H1 (cell line): ENCODE results near the gene SCAPER. TPM values are rescaled to one million over a fixed set of nuclear protein-coding genes. Genes with fewer than 3 reads are reported as not detected.

Source experiments
- CTCF ChIA-PET: fragments of 300-600 bp; sonication (Branson Sonifier 250); formaldehyde crosslinking; loops from one replicate; lab custom pipeline; 2021; ENCODE audit not compliant: partially characterized antibody; lab: Charles Lee
- POLR2A ChIA-PET: fragments of 300-600 bp; sonication (Branson Sonifier 250); formaldehyde crosslinking; loops from one replicate; lab custom pipeline; 2021; ENCODE audit warnings: inconsistent platforms; ENCODE audit not compliant: partially characterized antibody; lab: Charles Lee
- DNase-seq, 2 experiments: peaks; one replicate each; pipeline versions ENCODE4 v3.0.0 to v3.0.0-alpha.2; 2010 to 2022; ENCODE audit warnings: low spot score in 2 of 2, low read depth in 1 of 2, mixed read lengths in 1 of 2
- FAIRE-seq: peaks from 2 replicates; lab custom pipeline; 2011; peaks lifted over from hg19 to GRCh38; lab: Jason Lieb, UNC
- H2AFZ ChIP-seq: 2 replicates; pipeline ENCODE4 v1.8.1; 2012; ENCODE audit warnings: low read length, inconsistent platforms
- H2AK5ac ChIP-seq: 2 replicates; pipeline ENCODE4 v1.6.1; 2013; ENCODE audit warnings: low read depth, low read length
- H2BK120ac ChIP-seq: replicated peaks from 2 replicates; pipeline ENCODE3; 2013; ENCODE audit warnings: low read depth, low read length, inconsistent platforms
- H2BK12ac ChIP-seq: 2 replicates; pipeline ENCODE4 v1.6.1; 2013; ENCODE audit warnings: low read depth, low read length
- H2BK15ac ChIP-seq: 2 replicates; pipeline ENCODE4 v1.6.1; 2013; ENCODE audit warnings: low read length
- H2BK20ac ChIP-seq: 2 replicates; pipeline ENCODE4 v1.6.1; 2013; ENCODE audit warnings: low read length
- H2BK5ac ChIP-seq: 2 replicates; pipeline ENCODE4 v1.6.1; 2013; ENCODE audit warnings: low read depth, low read length
- H3K14ac ChIP-seq: 2 replicates; pipeline ENCODE4 v1.6.1; 2013; ENCODE audit warnings: inconsistent platforms; ENCODE audit not compliant: insufficient read length
- H3K18ac ChIP-seq: 2 replicates; pipeline ENCODE4 v1.6.1; 2013; ENCODE audit warnings: low read length; ENCODE audit errors: extremely low read depth
- H3K23ac ChIP-seq: 2 replicates; pipeline ENCODE4 v1.6.1; 2013; ENCODE audit warnings: inconsistent platforms; ENCODE audit not compliant: insufficient read length
- H3K23me2 ChIP-seq: 2 replicates; pipeline ENCODE4 v1.6.1; 2013; ENCODE audit warnings: low read depth, low read length
- H3K27ac ChIP-seq: 2 replicates; pipeline ENCODE4 v1.6.1; 2011; ENCODE audit warnings: low read depth, low read length, inconsistent platforms
- H3K27me3 ChIP-seq, 4 experiments: replicated peaks in 1 of 4; 1 replicate in 1 of 4; 2 replicates in 3 of 4; pipeline versions ENCODE4 v1.6.1 to v1.8.1; 2011 to 2013; ENCODE audit warnings: low read length in 3 of 4, mild to moderate bottlenecking in 3 of 4, inconsistent platforms in 2 of 4, mixed read lengths in 2 of 4, moderate library complexity in 1 of 4; ENCODE audit not compliant: control insufficient read depth in 3 of 4, insufficient read depth in 3 of 4; ENCODE audit errors: extremely low read depth in 1 of 4
- H3K36me3 ChIP-seq, 4 experiments: 2 replicates each; pipeline versions ENCODE4 v1.6.1 to v1.8.1; 2011 to 2013; ENCODE audit warnings: mild to moderate bottlenecking in 4 of 4, low read length in 3 of 4, moderate library complexity in 2 of 4, control low read depth in 1 of 4, inconsistent platforms in 1 of 4; ENCODE audit not compliant: insufficient read depth in 4 of 4, control insufficient read depth in 2 of 4
- H3K4ac ChIP-seq: replicated peaks from 2 replicates; pipeline ENCODE3; 2013; ENCODE audit warnings: low read length, low read depth, mixed read lengths, inconsistent platforms; ENCODE audit not compliant: insufficient read length
- H3K4me1 ChIP-seq, 4 experiments: replicated peaks in 1 of 4; 1 replicate in 1 of 4; 2 replicates in 3 of 4; pipeline versions ENCODE4 v1.6.1 to v1.8.1; 2011 to 2013; ENCODE audit warnings: low read length in 3 of 4, inconsistent platforms in 2 of 4, mixed read lengths in 1 of 4; ENCODE audit not compliant: insufficient read depth in 4 of 4, control insufficient read depth in 3 of 4
- H3K4me2 ChIP-seq, 2 experiments: 2 replicates each; pipeline versions ENCODE4 v1.6.1 to v1.8.1; 2011 to 2013; ENCODE audit warnings: low read depth in 2 of 2, low read length in 2 of 2, control low read depth in 1 of 2, inconsistent platforms in 1 of 2, mild to moderate bottlenecking in 1 of 2; ENCODE audit not compliant: insufficient read depth in 1 of 2
- H3K4me3 ChIP-seq, 4 experiments: fragments of 200-600, 300-600 bp in 1 of 4; sonication (generic), shearing (Covaris generic), sonication (Bioruptor Twin) in 1 of 4; 2 replicates each; pipeline versions ENCODE4 v1.5.1 to v1.8.1; 2011 to 2016; ENCODE audit warnings: low read length in 4 of 4, low read depth in 3 of 4, control low read depth in 2 of 4, inconsistent platforms in 2 of 4, mild to moderate bottlenecking in 2 of 4, mixed read lengths in 1 of 4, moderate library complexity in 1 of 4; ENCODE audit not compliant: insufficient read depth in 2 of 4; ENCODE audit errors: extremely low read depth in 1 of 4
- H3K56ac ChIP-seq: replicated peaks from 2 replicates; pipeline ENCODE3; 2013; ENCODE audit warnings: low read depth, mild to moderate bottlenecking, mixed read lengths, low read length, inconsistent platforms; ENCODE audit not compliant: insufficient read length
- H3K79me1 ChIP-seq: 2 replicates; pipeline ENCODE4 v1.6.1; 2013; ENCODE audit warnings: low read depth, low read length, control low read depth
- H3K79me2 ChIP-seq, 2 experiments: 2 replicates each; pipeline versions ENCODE4 v1.6.1 to v1.8.1; 2012 to 2013; ENCODE audit warnings: low read length in 2 of 2, mild to moderate bottlenecking in 2 of 2, inconsistent platforms in 1 of 2; ENCODE audit not compliant: insufficient read depth in 2 of 2, control insufficient read depth in 1 of 2
- H3K9ac ChIP-seq, 4 experiments: replicated peaks in 1 of 4; 1 replicate in 1 of 4; 2 replicates in 3 of 4; pipeline versions ENCODE4 v1.6.1 to v1.8.1; 2011 to 2013; ENCODE audit warnings: low read depth in 3 of 4, low read length in 3 of 4, control low read depth in 2 of 4, mild to moderate bottlenecking in 2 of 4, moderate library complexity in 2 of 4, inconsistent platforms in 1 of 4; ENCODE audit errors: extremely low read depth in 1 of 4
- H3K9me3 ChIP-seq, 2 experiments: 2 replicates each; pipeline versions ENCODE4 v1.6.1 to v1.8.1; 2012 to 2013; ENCODE audit warnings: mild to moderate bottlenecking in 2 of 2, moderate library complexity in 2 of 2, control low read depth in 1 of 2, inconsistent platforms in 1 of 2, low read depth in 1 of 2, low read length in 1 of 2, mixed read lengths in 1 of 2; ENCODE audit not compliant: insufficient read depth in 2 of 2
- H4K20me1 ChIP-seq, 2 experiments: replicated peaks in 1 of 2; 2 replicates each; pipeline versions ENCODE3 to v1.8.1; 2011 to 2013; ENCODE audit warnings: inconsistent platforms in 2 of 2, low read length in 2 of 2, mild to moderate bottlenecking in 1 of 2; ENCODE audit not compliant: insufficient read depth in 2 of 2, control insufficient read depth in 1 of 2
- H4K5ac ChIP-seq: 2 replicates; pipeline ENCODE4 v1.6.1; 2013; ENCODE audit warnings: low read length, low read depth, mixed read lengths, inconsistent platforms; ENCODE audit not compliant: insufficient read length
- H4K8ac ChIP-seq: 2 replicates; pipeline ENCODE4 v1.8.0; 2013; ENCODE audit warnings: mild to moderate bottlenecking, moderate library complexity, low read length, inconsistent platforms; ENCODE audit not compliant: insufficient read depth; ENCODE audit errors: extremely low read depth
- H4K91ac ChIP-seq: replicated peaks from 2 replicates; pipeline ENCODE3; 2013; ENCODE audit warnings: low read length, mixed read lengths, inconsistent platforms; ENCODE audit not compliant: insufficient read length
- BRCA1 ChIP-seq: IDR thresholded peaks from 2 replicates; pipeline ENCODE4 v1.6.1; 2012; ENCODE audit warnings: low read depth, low read length, improper control_type of control experiment
- EGR1 ChIP-seq: IDR thresholded peaks from 2 replicates; pipeline ENCODE4 v1.6.1; 2011; ENCODE audit warnings: low read depth, low read length, borderline replicate concordance
- RFX5 ChIP-seq: IDR thresholded peaks from 2 replicates; pipeline ENCODE4 v1.6.1; 2011; ENCODE audit warnings: low read depth, low read length, improper control_type of control experiment, borderline replicate concordance
- RNF2 ChIP-seq: fragments of 200-900, 300-1000 bp; sonication (generic); IDR thresholded peaks from 2 replicates; pipeline ENCODE4 v1.7.1; 2016; ENCODE audit warnings: borderline replicate concordance, low read depth, mild to moderate bottlenecking, antibody characterized with exemption, low read length; ENCODE audit not compliant: poor library complexity, severe bottlenecking; ENCODE audit errors: missing control alignments
- SUZ12 ChIP-seq: fragments of 200-600 bp; sonication (generic); IDR thresholded peaks from 2 replicates; pipeline ENCODE4 v1.6.1; 2012; ENCODE audit warnings: mild to moderate bottlenecking, inconsistent platforms, low read length, moderate library complexity, mixed read lengths
- WGBS, 2 experiments: shearing (Covaris generic) in 1 of 2; methylation state at CpG; one replicate each; pipeline versions ENCODE4 v1.1.6 to v1.1.7; 2013 to 2015; ENCODE audit warnings: low lambda C conversion rate in 2 of 2, mixed read lengths in 2 of 2, inconsistent platforms in 1 of 2, low coverage in 1 of 2, missing lambda C conversion rate in 1 of 2; ENCODE audit not compliant: insufficient replicate concordance in 2 of 2, insufficient coverage in 1 of 2, insufficient read length in 1 of 2; ENCODE audit errors: extremely low coverage in 1 of 2, missing lambda C conversion rate in 1 of 2; 5-methylcytosine and 5-hydroxymethylcytosine counted together
- polyA plus RNA-seq, 7 experiments: library from polyadenylated mRNA; depleted of rRNA in 3 of 7; stranded (reverse) in 5 of 7; unstranded in 2 of 7; fragments of >200 nt in 5 of 7; fragments of 200-250 nt in 2 of 7; gene quantifications; 1 replicate in 5 of 7; 2 replicates in 1 of 7; 4 replicates in 1 of 7; pipeline versions ENCODE4 v1.2.1 to v1.2.3, GENCODE V29; 2011 to 2013; ENCODE audit warnings: missing spikeins in 2 of 7, mixed read lengths in 2 of 7
- total RNA-seq: library from RNA; stranded (reverse); fragmentation: NEBNext Ultra II Directional; extraction: Animal tissue kit (Norgen Biotek cat#: 25700); gene quantifications from 2 replicates; pipeline ENCODE4 v1.2.1, GENCODE V29; 2021

SCAPER gene
- total and polyA plus RNA-seq, 2 of the 8 experiments (the other 6 are each of a cell fraction or from before 2014, with no cell fraction given): 1.6 to 6.8 TPM

GRCh38 chr15:76945494-76946093 lies 40.5 kb upstream of the SCAPER start:
- no peak overlapping the region for H4K8ac ChIP-seq
- FAIRE-seq: no peak
- no peak for TF ChIP-seq BRCA1
- TF ChIP-seq RNF2: no peak
- no peak for TF ChIP-seq RFX5
- TF ChIP-seq EGR1: no peak
- TF ChIP-seq SUZ12: no peak

More at GRCh38 chr15:76945494-76946093, 40.5 kb upstream of the SCAPER start:
- no peak overlapping the region for H3K4ac ChIP-seq
- WGBS, 2 experiments: 94% methylated on average over 2 of the region's 2 CpGs; no CpG with 5 or more reads in 1 of the 2 experiments
- no peak overlapping the region for H3K9ac ChIP-seq
- H3K4me1 ChIP-seq: peaks cover 0 to 4% (median 1%) of the 10 kb centered on the region in 4 experiments; a peak in 2 of 7 replicates
- no peak overlapping the region for H4K91ac ChIP-seq
- no peak overlapping the region for H2BK120ac ChIP-seq
- peaks cover 7 to 75% (median 36%) of the 10 kb centered on the region in 4 experiments for H3K36me3 ChIP-seq
- CTCF ChIA-PET: interaction anchor here (0.6 to 2.2 kb wide), 2 partner anchors 19 to 89 kb away, joined by 3 to 7 read pairs; no protein-coding TSS in a partner anchor
- H3K56ac ChIP-seq: no peak overlapping the region
- H4K20me1 ChIP-seq: peaks cover 0 to 2% of the 10 kb centered on the region in 2 experiments
- no peak overlapping the region for H3K23ac ChIP-seq
- H2BK5ac ChIP-seq: no peak overlapping the region
- H3K27ac ChIP-seq: no peak overlapping the region
- H3K9me3 ChIP-seq: no peaks in the 10 kb centered on the region
- no peaks in the 10 kb centered on the region for H3K23me2 ChIP-seq
- no peak overlapping the region for H3K4me2 ChIP-seq
- no peak overlapping the region for H3K14ac ChIP-seq
- no peak overlapping the region for H3K4me3 ChIP-seq
- no peak overlapping the region for H3K18ac ChIP-seq
- H2AFZ ChIP-seq: no peak overlapping the region
- H3K79me2 ChIP-seq: peaks cover 0 to 4% of the 10 kb centered on the region in 2 experiments; a peak in 2 of 4 replicates
- H4K5ac ChIP-seq: no peak overlapping the region
- DNase-seq: no peak
- H2AK5ac ChIP-seq: no peak overlapping the region
- H3K79me1 ChIP-seq: no peaks in the 10 kb centered on the region
- no peak overlapping the region for H2BK20ac ChIP-seq
- POLR2A ChIA-PET: interaction anchor here (1.1 to 3.6 kb wide), 5 partner anchors 10 to 17 kb away, joined by 3 to 13 read pairs (median 6); partner anchors contain the start of gene RCN2
- no peaks in the 10 kb centered on the region for H3K27me3 ChIP-seq
- no peak overlapping the region for H2BK12ac ChIP-seq
- no peak overlapping the region for H2BK15ac ChIP-seq
